Measurements from ENCODE around the gene MT1E.
A peak's percentile ranks its signal among the peaks of the same experiment; 100 is the strongest.

MT1E gene

DNA sequence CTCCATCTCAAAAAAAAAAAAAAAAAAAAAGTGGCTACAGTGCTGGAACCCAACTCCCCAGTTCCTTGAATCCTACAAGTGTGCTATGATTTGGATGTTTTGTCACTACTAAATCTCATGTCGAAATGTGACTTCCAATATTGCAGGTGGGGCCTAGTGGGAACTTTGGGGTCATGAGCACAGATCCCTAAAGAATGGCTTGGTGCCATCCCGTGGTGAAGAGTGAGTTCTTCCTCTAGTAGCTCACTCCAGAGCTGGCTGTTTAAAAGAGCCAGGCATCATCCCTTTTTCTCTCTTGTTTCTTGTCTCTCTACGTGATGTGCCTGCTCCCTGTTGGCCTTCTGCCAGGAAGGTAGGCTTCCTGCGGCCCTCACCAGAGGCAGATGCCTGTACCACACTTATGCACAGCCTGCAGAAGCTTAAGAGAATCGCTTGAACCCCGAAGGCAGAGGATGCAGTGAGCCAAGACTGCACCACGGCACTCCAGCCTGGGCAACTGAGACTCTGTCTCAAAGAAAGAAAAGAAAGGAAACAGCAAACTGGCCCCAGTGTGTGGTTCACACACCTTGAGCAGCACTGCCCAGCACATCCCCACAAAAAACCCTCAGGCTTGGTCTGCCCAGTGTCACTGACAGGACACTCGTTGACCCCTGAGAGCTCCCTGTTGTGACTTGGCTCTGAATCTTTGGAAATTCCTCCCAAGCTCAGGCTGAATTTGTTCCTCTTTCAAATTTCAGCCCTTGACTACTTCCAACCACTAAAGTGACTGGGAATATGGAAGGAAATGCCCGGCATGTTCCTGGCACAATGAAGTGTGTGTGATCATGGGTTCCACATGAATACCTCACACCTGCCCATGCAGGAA is 3.1 kb downstream of the MT1E start:
- TF ChIP-seq, protein P1, sequence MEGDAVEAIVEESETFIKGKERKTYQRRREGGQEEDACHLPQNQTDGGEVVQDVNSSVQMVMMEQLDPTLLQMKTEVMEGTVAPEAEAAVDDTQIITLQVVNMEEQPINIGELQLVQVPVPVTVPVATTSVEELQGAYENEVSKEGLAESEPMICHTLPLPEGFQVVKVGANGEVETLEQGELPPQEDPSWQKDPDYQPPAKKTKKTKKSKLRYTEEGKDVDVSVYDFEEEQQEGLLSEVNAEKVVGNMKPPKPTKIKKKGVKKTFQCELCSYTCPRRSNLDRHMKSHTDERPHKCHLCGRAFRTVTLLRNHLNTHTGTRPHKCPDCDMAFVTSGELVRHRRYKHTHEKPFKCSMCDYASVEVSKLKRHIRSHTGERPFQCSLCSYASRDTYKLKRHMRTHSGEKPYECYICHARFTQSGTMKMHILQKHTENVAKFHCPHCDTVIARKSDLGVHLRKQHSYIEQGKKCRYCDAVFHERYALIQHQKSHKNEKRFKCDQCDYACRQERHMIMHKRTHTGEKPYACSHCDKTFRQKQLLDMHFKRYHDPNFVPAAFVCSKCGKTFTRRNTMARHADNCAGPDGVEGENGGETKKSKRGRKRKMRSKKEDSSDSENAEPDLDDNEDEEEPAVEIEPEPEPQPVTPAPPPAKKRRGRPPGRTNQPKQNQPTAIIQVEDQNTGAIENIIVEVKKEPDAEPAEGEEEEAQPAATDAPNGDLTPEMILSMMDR (IDR thresholded peaks at IDR 0.05): no peak
- peak overlapping the region; percentile 46 for H3K27ac ChIP-seq
- no peak for DNase-seq (ENCODE audit: low spot score)
- no peak overlapping the region for H3K4me3 ChIP-seq

DNA sequence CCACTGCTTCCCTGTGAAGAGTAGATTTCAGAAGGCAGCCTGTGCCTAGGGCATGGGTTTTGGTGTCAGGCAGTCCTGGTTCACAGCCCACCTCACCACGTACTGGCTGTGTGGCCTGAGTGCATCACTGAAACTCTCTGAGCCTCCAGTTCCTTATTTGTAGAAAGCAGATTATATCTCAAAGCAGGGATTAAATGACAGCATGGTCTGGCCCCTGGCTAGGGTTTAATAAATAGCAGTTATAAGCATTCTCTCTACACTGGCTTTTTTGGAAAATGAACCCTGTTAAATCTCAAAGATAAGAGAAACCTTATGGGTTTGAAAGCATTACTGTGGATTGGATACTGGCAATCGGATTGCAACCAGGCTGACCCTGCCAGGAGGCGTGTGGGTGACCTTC is 4.0 kb downstream of the MT1E start:
- TF ChIP-seq, protein P1 (IDR thresholded peaks at IDR 0.05): no peak
- peak overlapping the region in 1 of 2 donors; percentile 46 for H3K27ac ChIP-seq
- no peak for DNase-seq (ENCODE audit: low spot score)
- H3K4me3 ChIP-seq: no peak overlapping the region

DNA sequence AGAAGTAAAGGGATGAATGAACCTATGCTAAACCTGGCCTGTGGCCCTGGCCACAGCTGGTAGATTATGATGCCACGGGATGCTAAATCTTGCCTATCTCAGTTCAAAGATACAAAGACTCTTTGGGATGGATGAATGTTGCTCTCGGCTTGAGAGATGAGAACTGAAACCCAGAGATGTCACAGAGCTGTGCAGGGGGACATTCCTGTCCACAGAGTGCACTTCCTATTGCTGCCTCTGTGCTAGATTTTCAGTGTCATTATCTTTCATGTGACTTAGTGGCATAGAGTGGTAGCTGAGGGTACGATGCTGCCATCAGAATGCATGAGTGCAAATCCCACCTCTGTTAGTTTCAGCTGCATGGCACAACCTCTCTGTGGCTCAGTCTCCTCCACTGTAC is 4.6 kb downstream of the MT1E start:
- no peak overlapping the region for H3K27ac ChIP-seq
- no peak for DNase-seq (ENCODE audit: low spot score)
- H3K4me3 ChIP-seq: no peak overlapping the region
- TF ChIP-seq, protein P1 (IDR thresholded peaks at IDR 0.05): no peak

DNA sequence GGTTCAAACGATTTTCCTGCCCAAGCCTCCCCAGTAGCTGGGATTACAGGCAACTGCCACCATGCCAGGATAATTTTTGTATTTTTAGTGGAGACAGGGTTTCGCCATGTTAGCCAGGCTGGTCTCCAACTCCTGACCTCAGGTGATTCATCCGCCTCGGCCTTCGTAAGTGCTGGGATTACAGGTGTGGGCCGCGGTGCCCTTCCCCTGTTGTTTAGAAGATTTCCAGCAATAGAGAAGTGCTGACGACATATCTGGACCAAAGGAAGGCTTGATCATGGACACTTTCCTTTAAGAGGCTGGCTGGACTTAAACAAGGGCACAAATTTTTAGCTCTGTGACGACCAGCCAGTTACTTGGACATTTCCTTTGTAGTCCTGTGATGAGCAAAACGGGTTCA is 5.6 kb downstream of the MT1E start:
- TF ChIP-seq, protein P1 (IDR thresholded peaks at IDR 0.05): no peak
- DNase-seq (ENCODE audit: low spot score): no peak
- Histone ChIP-seq H3K4me3 (no peak overlapping the region), H3K27ac (peak overlapping the region; percentile 85 to 90)

DNA sequence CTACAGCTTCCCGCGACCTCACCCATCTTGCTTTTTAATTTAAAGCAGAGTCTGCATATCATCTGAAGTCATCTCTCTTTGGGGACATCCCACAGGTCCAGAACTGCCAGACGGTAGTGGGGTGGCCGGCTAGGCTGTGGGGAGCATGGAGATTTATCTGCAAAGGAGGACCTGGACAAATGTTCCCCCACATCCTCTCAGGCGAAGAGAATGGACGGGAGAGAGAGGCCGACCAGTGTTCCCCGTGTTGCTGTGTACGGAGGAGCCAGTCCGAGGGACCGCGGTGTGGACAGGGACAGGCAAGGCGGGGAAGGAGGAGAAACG is 6.2 kb downstream of the MT1E start:
- Histone ChIP-seq H3K4me3 (peak overlapping the region; percentile 72), H3K27ac (peak overlapping the region; percentile 85 to 90)
- DNase-seq (ENCODE audit: low spot score): no peak
- TF ChIP-seq, protein P1 (IDR thresholded peaks at IDR 0.05): no peak

DNA sequence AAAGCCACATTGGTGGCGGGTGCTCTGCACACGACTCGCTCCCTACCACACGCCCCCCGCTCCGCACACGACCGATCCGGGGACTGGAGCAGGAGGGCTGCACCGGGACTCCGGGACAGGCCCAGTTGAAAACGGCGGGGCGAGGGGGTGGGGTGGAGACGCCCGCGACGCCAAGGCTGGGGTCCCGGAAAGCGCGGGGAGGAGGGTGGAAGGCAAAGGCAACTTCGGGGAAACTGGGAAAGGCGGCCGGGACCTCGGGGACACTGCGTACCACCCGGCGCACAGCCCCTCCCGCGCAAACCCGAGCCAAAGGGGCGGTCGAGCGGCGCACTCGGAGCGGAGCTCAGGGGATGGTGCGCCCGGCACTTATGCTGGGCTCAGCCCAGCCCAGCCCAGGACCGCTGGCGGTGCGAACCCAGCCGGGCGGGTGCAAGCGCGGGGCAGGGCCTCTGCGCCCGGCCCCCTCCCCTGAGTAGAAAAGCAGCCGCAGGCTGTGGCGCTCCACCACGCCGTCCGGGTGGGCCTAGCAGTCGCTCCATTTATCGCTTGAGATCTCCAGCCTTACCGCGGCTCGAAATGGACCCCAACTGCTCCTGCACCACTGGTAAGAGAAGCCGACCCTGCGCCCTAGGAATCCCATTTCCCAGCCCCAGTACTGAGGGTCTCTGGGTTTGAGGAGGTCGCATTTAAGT is 6.7 kb downstream of the MT1E start, which contains the start of gene MT1M:
TSS of gene MT1M (plus strand) at position 504 of the 692 bp plus-strand sequence. CDS start at position 577, 73 bp downstream.
- TF ChIP-seq, protein P1 (IDR thresholded peaks at IDR 0.05): no peak
- H3K27ac ChIP-seq: peak within 1 kb of the TSS; percentile 85 to 90
- H3K4me3 ChIP-seq: peak within 1 kb of the TSS; percentile 72
- DNase-seq (ENCODE audit: low spot score): peak; percentile 92

All from coronary artery (tissue), 2 donors.